HG03095 (cell line): ENCODE measurements around the gene SYT5.

Experiments
- ATAC-seq: cut with Tn5 transposase; IDR thresholded peaks from one replicate; pipeline ENCODE4 v1.9.1; 2021; ENCODE audit warnings: moderate library complexity; ENCODE audit not compliant: unreplicated experiment

Gene SYT5

DNA sequence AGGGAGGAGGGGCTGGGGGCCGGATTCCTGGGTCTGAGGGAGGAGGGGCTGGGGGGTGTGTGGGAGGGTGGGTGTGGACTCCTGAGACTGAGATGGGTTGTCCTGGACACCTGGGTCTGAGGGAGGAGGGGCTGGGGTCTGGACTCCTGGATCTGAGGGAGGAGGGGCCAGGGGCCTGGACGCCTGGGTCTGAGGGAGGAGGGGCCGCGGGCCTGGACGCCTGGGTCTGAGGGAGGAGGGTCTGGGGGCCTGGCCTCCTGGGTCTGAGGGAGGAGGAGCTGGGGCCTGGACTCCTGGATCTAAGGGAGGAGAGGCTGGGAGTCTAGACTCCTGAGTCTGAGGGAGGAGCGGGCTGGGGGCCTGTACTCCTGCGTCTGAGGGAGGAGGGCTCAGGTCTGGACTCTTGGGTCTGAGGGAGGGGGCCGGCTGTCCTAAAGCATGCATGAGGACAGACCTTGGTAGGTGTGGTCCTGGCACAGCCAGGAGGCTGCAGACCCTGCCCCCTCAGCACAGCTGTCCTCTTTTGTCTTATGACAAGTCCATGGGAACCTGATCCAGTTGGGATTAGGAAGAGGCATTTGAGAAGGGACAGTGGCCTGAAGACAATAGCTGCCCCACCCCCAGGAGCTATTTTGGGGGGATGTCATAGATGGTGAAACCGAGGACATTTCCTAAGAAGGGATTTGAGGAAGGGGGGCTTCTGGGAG lies 32.4 kb downstream of the SYT5 start:
- ATAC-seq: no peak

DNA sequence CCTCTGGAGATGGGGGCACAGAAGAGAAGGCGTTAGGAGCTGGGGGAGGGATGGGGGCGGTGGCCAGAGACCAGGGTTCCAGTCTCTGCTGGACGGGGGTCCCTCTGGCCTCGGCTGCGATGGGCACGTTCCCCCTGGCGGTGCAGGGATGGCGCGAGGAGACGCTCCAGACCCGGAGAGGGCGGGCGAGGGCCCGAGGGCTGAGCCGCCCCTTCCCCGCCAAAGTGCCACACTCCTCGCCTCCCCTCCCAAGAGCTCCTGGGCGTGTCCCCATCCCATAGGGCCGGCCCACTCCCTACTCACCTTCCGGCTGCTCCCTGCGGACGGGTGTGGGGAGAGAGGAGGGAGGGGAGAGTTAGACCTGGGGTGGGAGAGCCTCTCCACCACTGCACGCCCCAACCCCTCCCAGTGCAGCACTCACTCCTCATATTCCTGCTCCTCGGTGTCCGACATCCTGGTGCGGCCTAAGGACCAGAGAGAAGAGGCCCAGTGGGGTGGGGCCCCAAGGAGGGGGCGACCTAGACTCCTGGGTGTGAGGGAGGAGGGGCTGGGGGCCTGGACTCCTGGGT lies 33.3 kb downstream of the SYT5 start:
- ATAC-seq: no peak

DNA sequence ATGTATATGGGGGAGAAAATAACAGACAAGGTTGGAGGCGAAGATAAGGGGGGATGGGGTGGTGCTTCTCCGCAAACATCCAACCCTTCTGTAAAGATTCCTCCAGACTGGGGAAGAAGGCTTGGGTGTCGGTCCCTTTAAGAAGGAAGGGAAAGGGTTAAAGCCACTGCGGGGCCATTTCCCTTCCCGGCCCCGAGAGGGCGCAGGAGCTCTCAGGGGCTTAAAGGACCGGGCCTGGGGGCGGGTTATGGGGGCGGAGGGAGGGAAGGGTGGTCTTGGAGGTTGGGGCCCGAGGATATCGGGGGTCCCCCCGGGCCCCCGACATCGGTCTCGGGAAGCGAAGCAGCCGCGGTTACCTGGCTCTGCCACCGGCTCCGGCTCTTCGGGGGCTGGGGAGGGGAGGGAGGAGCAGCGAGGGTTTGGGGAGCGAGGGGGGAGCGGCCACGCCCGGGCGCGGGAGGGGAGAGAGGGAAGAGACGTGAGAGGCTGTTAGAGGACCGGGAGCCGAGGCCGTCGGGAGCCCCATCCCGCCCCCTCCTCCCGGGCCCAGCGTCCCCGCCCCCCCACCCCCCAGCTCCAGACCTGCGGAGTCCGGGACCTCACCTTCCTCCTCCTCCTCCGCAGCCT lies 33.9 kb downstream of the SYT5 start:
- ATAC-seq: no peak

DNA sequence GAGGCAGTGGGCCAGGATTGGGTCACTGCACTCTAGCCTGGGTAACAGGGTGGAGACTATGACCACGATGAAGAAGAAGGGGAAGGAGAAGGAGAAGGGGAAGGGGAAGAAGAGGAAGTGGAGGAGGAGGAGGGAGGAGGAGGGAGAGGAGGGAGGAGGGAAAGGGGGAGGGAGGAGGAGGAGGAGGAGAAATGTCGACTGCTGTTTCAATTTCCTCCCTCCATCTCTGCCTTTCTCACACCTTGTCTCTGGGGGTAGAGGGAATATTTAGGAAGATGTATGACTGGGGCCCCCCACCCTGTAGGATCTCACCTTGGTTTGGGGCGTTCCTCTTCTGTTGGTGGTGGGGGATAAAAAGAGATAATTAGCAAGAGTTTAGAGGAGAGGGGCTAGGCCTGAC lies 34.9 kb downstream of the SYT5 start:
- ATAC-seq: no peak

DNA sequence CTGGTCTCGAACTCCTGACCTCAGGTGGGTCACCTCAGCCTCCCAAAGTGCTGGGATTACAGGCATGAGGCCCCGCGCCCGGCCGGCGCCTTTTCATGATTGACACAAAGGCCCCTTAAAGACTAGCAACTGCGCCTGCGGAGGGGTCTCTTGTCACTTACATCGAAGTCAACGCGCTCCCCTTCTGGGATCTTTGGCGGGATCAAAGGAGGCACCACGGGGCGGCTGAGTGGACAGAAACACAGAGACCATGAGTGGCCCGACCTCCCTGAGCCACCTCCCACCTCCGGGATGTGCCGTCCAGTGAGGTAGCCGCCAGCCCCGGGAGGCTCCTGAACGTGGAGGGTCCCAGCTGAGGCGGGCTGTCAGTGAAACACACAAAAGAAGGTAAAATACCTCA lies 38.4 kb downstream of the SYT5 start:
- ATAC-seq: no peak

DNA sequence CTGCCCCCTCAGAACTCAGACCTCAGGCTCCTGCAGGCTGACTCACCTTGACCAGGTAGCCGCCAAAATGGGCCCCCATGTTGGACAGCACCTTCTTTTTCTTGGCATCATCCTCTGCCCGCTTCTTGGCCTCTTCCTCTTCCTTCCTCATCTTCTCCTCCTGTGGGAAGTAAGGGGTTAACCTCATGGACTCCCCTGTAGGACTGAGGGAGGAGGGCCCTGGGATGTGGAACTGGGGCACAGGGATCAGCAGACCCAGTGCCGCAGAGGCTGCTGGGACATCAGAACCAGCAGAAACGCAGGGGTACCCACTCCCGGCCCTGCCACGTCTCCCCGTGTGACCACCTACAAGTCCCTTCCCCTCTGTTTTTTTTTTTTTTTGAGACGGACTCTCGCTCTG lies 42.2 kb downstream of the SYT5 start:
- ATAC-seq: no peak

DNA sequence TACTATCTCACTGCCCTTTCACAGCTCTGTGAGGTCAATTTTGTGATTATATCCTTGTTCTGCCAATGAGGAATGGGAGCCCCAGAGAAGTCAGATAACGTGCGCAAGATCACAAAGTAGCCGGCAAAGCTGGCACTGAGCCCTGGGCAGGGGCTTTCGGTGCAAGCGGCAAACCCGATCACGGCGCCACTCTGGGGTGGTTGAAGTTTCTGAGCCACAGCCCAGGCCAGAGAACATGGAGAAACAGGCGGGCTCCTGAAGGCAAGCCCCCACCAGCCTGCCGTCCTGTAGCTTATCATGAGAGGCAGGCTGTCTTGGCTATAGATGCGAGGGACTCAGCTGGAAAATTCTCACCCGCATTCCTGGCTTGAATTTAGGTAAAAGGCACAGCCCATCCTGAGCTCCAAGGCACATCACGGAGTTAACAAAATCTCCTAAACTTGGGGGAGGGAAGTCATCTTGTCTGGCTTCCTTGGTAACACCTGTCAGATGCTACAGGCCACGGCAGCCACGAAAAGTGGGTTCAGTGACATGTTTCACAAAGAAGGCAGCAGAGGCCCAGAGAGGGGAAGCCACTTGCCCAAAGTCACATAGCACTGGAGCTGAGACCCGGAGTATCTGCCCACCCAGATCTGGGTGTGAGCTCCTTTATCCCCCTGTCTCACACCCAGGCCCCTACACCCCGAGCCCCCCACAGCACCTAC lies 43.5 kb downstream of the SYT5 start:
- ATAC-seq: no peak

DNA sequence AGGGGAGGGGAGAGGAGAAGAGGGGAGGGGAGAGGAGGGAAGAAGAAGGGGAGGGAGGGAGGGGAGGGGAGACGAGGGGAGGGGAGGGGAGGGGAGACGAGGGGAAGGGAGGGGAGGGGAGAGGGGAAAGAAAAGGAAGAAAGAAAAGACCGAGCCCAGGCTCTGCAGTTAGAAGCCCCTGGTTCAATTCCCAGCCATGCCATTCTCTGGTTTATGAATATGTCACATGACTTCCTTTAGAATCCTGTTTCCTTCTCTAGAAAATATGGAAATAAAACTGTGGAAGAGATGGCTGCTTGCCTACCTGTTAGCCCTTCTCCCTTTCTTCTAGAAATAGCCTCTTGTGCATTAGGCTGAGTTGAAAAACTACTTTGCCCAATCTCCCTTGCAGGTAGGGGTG lies 45.4 kb downstream of the SYT5 start:
- ATAC-seq: no peak

DNA sequence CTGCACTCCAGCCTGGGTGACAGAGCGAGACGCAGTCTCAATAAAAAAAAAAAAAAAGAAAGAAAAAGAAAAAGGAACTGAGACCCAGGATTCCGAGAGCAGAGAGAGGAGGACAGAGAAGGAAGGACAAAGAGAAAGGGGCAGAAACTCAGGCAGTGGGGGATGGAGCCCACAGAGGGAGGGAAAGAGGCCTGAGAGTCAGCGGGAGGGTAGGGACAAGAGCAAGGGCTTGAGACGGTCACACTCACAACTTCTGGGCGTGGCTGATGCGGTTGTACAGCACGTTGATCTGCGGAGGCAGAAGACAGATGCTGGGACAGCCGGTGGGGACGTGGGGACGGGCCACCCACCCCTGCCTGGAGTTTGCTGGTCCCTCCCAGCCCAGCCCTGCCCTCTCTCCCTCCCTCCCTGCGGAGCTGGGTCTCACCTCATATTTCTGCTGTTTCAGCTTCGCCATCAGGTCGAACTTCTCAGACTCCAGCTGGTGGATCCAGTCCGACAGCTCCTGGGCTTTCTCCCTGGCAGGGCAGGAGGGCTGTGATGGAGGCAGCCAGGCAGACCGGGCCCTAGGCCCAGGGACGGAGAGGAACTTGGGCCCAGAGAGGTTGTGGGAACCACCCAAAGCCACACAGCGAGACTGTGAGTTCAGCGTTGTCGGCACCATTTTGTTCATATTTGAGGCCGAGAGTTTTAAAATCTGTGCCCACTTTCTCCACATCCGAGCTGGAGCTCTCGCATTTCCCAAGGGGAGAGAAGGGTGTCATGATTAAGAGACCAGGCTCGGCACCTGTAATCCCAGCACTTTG lies 46.2 kb downstream of the SYT5 start:
- no peak for ATAC-seq

DNA sequence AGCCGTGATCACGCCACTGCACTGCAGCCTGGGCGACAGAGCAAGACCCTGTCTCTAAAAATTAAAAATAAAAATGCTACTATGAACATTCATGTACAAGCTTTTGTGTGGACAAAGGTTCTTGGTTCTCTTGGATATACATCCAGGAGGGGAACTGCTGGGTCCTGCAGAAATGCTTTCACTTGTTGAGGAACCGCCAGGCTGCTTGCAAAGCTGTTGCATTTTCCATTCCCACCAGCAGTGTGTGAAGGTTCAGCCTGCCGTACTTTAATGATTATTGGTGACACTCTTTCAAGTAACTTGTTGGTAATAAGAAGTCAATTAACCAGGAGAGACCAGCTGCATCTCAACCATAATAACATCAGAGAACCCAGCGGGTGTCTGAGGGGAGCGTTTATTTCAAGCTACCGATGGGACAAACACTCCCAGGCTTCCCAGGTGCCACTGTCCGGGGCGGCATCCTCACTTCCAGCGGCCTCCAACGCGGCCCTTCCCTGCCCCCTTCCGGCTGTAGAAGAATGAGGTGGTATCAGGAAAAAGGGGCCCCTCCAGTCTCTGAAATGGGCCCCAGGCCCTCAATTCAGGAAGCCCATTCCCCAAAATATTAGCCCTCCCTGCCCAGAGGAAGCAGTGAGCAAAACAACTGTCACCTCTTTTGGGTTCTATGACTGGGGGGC lies 47.5 kb downstream of the SYT5 start:
- no peak for ATAC-seq

DNA sequence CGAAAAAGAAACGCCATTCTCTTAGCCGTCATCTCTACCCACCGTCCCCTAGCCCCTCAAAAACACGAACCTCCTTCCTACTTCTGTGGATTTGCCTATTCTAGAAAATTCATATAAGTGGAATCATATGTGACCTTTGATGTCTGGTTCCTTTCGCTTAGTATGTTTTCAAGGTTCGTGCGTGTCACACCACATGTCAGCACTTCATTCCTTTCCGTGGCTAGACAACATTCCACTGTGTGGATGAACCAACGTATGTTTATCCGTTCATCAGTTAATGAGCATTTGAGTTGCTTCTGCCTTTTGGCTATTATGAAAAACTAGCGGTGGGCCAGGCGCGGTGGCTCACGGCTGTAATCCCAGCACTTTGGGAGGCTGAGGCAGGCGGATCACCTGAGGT lies 48.7 kb downstream of the SYT5 start:
- ATAC-seq: no peak
